Activated CD4-positive, alpha-beta memory T cell treated with anti-CD3 and anti-CD28 coated beads, Interleukin-2, amount 10 ng/mL, durations not matched to agents 7 days and 5 days (primary cell): ENCODE data around the gene TMCC1. TPM values are rescaled to one million over a fixed set of nuclear protein-coding genes. Genes with fewer than 3 reads are reported as not detected.
"Not testable (repeated sequence)": the region's sequence is repeated elsewhere in the genome, so short reads cannot be mapped to it uniquely, and the experiment has no call there.

ENCODE experiments used
- CTCF ChIA-PET: fragments of 350-600 bp; sonication (Branson Sonifier 250); formaldehyde crosslinking; loops from one replicate; lab custom pipeline; 2021; ENCODE audit warnings: antibody characterized with exemption, inconsistent platforms; lab: Charles Lee
- POLR2A ChIA-PET: fragments of 350-600 bp; sonication (Branson Sonifier 250); formaldehyde crosslinking; loops from one replicate; lab custom pipeline; 2021; ENCODE audit warnings: antibody characterized with exemption; lab: Charles Lee
- DNase-seq: peaks from one replicate; pipeline ENCODE4 v3.0.0-alpha.2; 2020
- H3K27ac Mint-ChIP-seq: one replicate; pipeline ENCODE4 v1.8.0; 2021; ENCODE audit warnings: mild to moderate bottlenecking, mixed read lengths
- H3K27me3 Mint-ChIP-seq: one replicate; pipeline ENCODE4 v1.8.0; 2021; ENCODE audit warnings: mixed read lengths
- H3K36me3 Mint-ChIP-seq: one replicate; pipeline ENCODE4 v1.8.0; 2021; ENCODE audit warnings: low read depth, mixed read lengths
- H3K4me1 Mint-ChIP-seq: one replicate; pipeline ENCODE4 v1.8.0; 2021; ENCODE audit warnings: mixed read lengths
- H3K4me3 Mint-ChIP-seq: one replicate; pipeline ENCODE4 v1.8.0; 2021; ENCODE audit warnings: mild to moderate bottlenecking, mixed read lengths
- H3K9me3 Mint-ChIP-seq: one replicate; pipeline ENCODE4 v1.8.0; 2021; ENCODE audit warnings: mixed read lengths
- total RNA-seq, 2 experiments: library from RNA; stranded (reverse); gene quantifications; one replicate each; pipeline ENCODE4 v1.2.3, GENCODE V29; 2021

The TMCC1 gene
- total RNA-seq, 2 experiments from 2014 or later, result 18.5 to 20.4 TPM

GRCh38 chr3:129890125-129890524 is 3.4 kb downstream of the TMCC1 start:
- H3K9me3 Mint-ChIP-seq, result no peaks in the 10 kb centered on the region
- no peak for DNase-seq
- H3K36me3 Mint-ChIP-seq, result no peaks in the 10 kb centered on the region
- peaks cover 41% of the 10 kb centered on the region for H3K4me1 Mint-ChIP-seq
- CTCF ChIA-PET, result no interaction called here
- no peak overlapping the region for H3K27ac Mint-ChIP-seq
- POLR2A ChIA-PET, result interaction anchor here (0.6 to 1.0 kb wide), 2 partner anchors 12 to 34 kb away, joined by 3 to 4 read pairs; no protein-coding TSS in a partner anchor
- no peaks in the 10 kb centered on the region for H3K27me3 Mint-ChIP-seq
- H3K4me3 Mint-ChIP-seq, result no peak overlapping the region

- ChIA-PET CTCF (no interaction called here), POLR2A (no interaction called here)
- Mint-ChIP-seq H3K27ac (no peak overlapping the region), H3K4me1 (peaks cover 35% of the 10 kb centered on the region), H3K4me3 (no peak overlapping the region), H3K36me3 (no peaks in the 10 kb centered on the region), H3K9me3 (no peaks in the 10 kb centered on the region), H3K27me3 (no peaks in the 10 kb centered on the region)
- DNase-seq, result no peak
Measured at GRCh38 chr3:129888771-129889170, 4.7 kb downstream of the TMCC1 start.

- H3K27ac Mint-ChIP-seq, result no peak overlapping the region
- H3K4me3 Mint-ChIP-seq, result no peak overlapping the region
- no peaks in the 10 kb centered on the region for H3K9me3 Mint-ChIP-seq
- ChIA-PET POLR2A (no interaction called here), CTCF (no interaction called here)
- no peak for DNase-seq
- peaks cover 4% of the 10 kb centered on the region for H3K4me1 Mint-ChIP-seq
- no peaks in the 10 kb centered on the region for H3K27me3 Mint-ChIP-seq
- peaks cover 24% of the 10 kb centered on the region for H3K36me3 Mint-ChIP-seq
Measured at GRCh38 chr3:129881261-129881660, 12.2 kb downstream of the TMCC1 start.

- Mint-ChIP-seq H3K9me3 (no peaks in the 10 kb centered on the region), H3K27me3 (no peaks in the 10 kb centered on the region), H3K36me3 (peaks cover 28% of the 10 kb centered on the region), H3K4me1 (peaks cover 4% of the 10 kb centered on the region), H3K4me3 (no peak overlapping the region), H3K27ac (no peak overlapping the region)
- POLR2A ChIA-PET, result no interaction called here
- CTCF ChIA-PET, result no interaction called here
- DNase-seq, result no peak
Measured at GRCh38 chr3:129878355-129878754, 15.2 kb downstream of the TMCC1 start.

GRCh38 chr3:129874479-129874878 is 19.0 kb downstream of the TMCC1 start:
- DNase-seq, CTCF ChIA-PET, H3K4me1 Mint-ChIP-seq, H3K9me3 Mint-ChIP-seq, H3K4me3 Mint-ChIP-seq, H3K27ac Mint-ChIP-seq, POLR2A ChIA-PET, H3K27me3 Mint-ChIP-seq: not testable (repeated sequence)
- peaks cover 32% of the 10 kb centered on the region for H3K36me3 Mint-ChIP-seq

GRCh38 chr3:129868912-129869311 is 24.6 kb downstream of the TMCC1 start:
- POLR2A ChIA-PET, result no interaction called here
- no peak for DNase-seq
- Mint-ChIP-seq H3K36me3 (peaks cover 18% of the 10 kb centered on the region), H3K4me3 (no peak overlapping the region), H3K27ac (no peak overlapping the region), H3K4me1 (no peaks in the 10 kb centered on the region), H3K9me3 (no peaks in the 10 kb centered on the region), H3K27me3 (no peaks in the 10 kb centered on the region)
- CTCF ChIA-PET, result no interaction called here

GRCh38 chr3:129867506-129868124 is 25.9 kb downstream of the TMCC1 start:
- DNase-seq, result no peak
- no peaks in the 10 kb centered on the region for H3K27me3 Mint-ChIP-seq
- no peaks in the 10 kb centered on the region for H3K9me3 Mint-ChIP-seq
- peaks cover 17% of the 10 kb centered on the region for H3K36me3 Mint-ChIP-seq
- H3K27ac Mint-ChIP-seq, result no peak overlapping the region
- ChIA-PET POLR2A (no interaction called here), CTCF (no interaction called here)
- no peaks in the 10 kb centered on the region for H3K4me1 Mint-ChIP-seq
- H3K4me3 Mint-ChIP-seq, result no peak overlapping the region

- Mint-ChIP-seq H3K36me3 (peaks cover 10% of the 10 kb centered on the region), H3K27me3 (no peaks in the 10 kb centered on the region), H3K4me3 (no peak overlapping the region), H3K4me1 (no peaks in the 10 kb centered on the region), H3K27ac (no peak overlapping the region), H3K9me3 (no peaks in the 10 kb centered on the region)
- ChIA-PET POLR2A (no interaction called here), CTCF (no interaction called here)
- no peak for DNase-seq
Measured at GRCh38 chr3:129865806-129866205, 27.7 kb downstream of the TMCC1 start.

GRCh38 chr3:129864519-129864918 is 29.0 kb downstream of the TMCC1 start:
- ChIA-PET POLR2A (no interaction called here), CTCF (no interaction called here)
- H3K9me3 Mint-ChIP-seq, result no peaks in the 10 kb centered on the region
- no peaks in the 10 kb centered on the region for H3K27me3 Mint-ChIP-seq
- DNase-seq, result no peak
- no peaks in the 10 kb centered on the region for H3K4me1 Mint-ChIP-seq
- no peak overlapping the region for H3K27ac Mint-ChIP-seq
- peaks cover 10% of the 10 kb centered on the region for H3K36me3 Mint-ChIP-seq
- H3K4me3 Mint-ChIP-seq, result no peak overlapping the region

GRCh38 chr3:129859272-129859671 is 34.2 kb downstream of the TMCC1 start:
- Mint-ChIP-seq H3K36me3 (peaks cover 16% of the 10 kb centered on the region), H3K4me3 (no peak overlapping the region), H3K9me3 (no peaks in the 10 kb centered on the region), H3K4me1 (peaks cover 11% of the 10 kb centered on the region), H3K27me3 (no peaks in the 10 kb centered on the region), H3K27ac (no peak overlapping the region)
- ChIA-PET CTCF (no interaction called here), POLR2A (no interaction called here)
- DNase-seq, result no peak

GRCh38 chr3:129857899-129858298 is 35.6 kb downstream of the TMCC1 start:
- CTCF ChIA-PET, result no interaction called here
- peaks cover 11% of the 10 kb centered on the region for H3K4me1 Mint-ChIP-seq

GRCh38 chr3:129856790-129857189 is 36.7 kb downstream of the TMCC1 start:
- DNase-seq, H3K9me3 Mint-ChIP-seq, H3K27me3 Mint-ChIP-seq, H3K4me3 Mint-ChIP-seq, POLR2A ChIA-PET, H3K27ac Mint-ChIP-seq: not testable (repeated sequence)
- Mint-ChIP-seq H3K4me1 (peaks cover 11% of the 10 kb centered on the region), H3K36me3 (peaks cover 17% of the 10 kb centered on the region)
- CTCF ChIA-PET, result interaction anchor here (0.7 kb wide), 1 partner anchor 297 kb away, joined by 3 read pairs; no protein-coding TSS in a partner anchor

More at GRCh38 chr3:129857899-129858298, 35.6 kb downstream of the TMCC1 start:
- Mint-ChIP-seq H3K4me3 (no peak overlapping the region), H3K27me3 (no peaks in the 10 kb centered on the region), H3K27ac (no peak overlapping the region), H3K36me3 (peaks cover 17% of the 10 kb centered on the region), H3K9me3 (no peaks in the 10 kb centered on the region)
- POLR2A ChIA-PET, result no interaction called here
- no peak for DNase-seq

GRCh38 chr3:129855832-129856419 is 37.6 kb downstream of the TMCC1 start:
- H3K36me3 Mint-ChIP-seq, result peaks cover 20% of the 10 kb centered on the region
- no peak overlapping the region for H3K4me3 Mint-ChIP-seq
- no peak overlapping the region for H3K27ac Mint-ChIP-seq
- no peaks in the 10 kb centered on the region for H3K27me3 Mint-ChIP-seq
- peaks cover 11% of the 10 kb centered on the region for H3K4me1 Mint-ChIP-seq
- ChIA-PET POLR2A (no interaction called here), CTCF (interaction anchor here (0.7 kb wide), 1 partner anchor 296 kb away, joined by 3 read pairs; no protein-coding TSS in a partner anchor)
- DNase-seq, result no peak
- no peaks in the 10 kb centered on the region for H3K9me3 Mint-ChIP-seq
